Pancreas (tissue), 10 donors: ENCODE data around the gene TGFBR2. TPM values are rescaled to one million over a fixed set of nuclear protein-coding genes. Genes with fewer than 3 reads are reported as not detected.
A peak's percentile ranks its signal among the peaks of the same experiment; 100 is the strongest.

ENCODE experiments used
- ATAC-seq, 4 donors: fragments of 200-7000 bp; cut with Tn5 transposase; one replicate each; pipeline versions ENCODE4 v1.8.0 to v1.9.1; 2020; ENCODE audit warnings: mild to moderate bottlenecking in 4 of 4, moderate library complexity in 4 of 4
- DNase-seq, 6 donors: peaks; one replicate each; pipeline ENCODE4 v3.0.0-alpha.2; 2020
- FAIRE-seq: peaks from 2 replicates; lab custom pipeline; 2012; peaks lifted over from hg19 to GRCh38; lab: Jason Lieb, UNC
- H3K27ac ChIP-seq, 4 donors: fragments of 200-600 bp; sonication (generic); 1 replicate in 3 of 4; 2 replicates in 1 of 4; pipeline versions ENCODE4 v1.5.0 to v1.8.0; 2020
- H3K27me3 ChIP-seq, 4 donors: fragments of 200-600 bp; one replicate each; pipeline ENCODE4 v1.8.0; 2021
- H3K36me3 ChIP-seq, 3 donors: fragments of 200-600 bp; sonication (generic) in 1 of 3; one replicate each; pipeline versions ENCODE4 v1.5.0 to v1.8.0; 2020 to 2021
- H3K4me1 ChIP-seq, 3 donors: fragments of 200-600 bp; one replicate each; pipeline ENCODE4 v1.8.0; 2021
- H3K4me3 ChIP-seq, 4 donors: fragments of 200-600 bp; sonication (generic) in 2 of 4; one replicate each; pipeline versions ENCODE4 v1.5.0 to v1.8.0; 2020 to 2021
- H3K9me3 ChIP-seq, 4 donors: fragments of 200-600 bp; one replicate each; pipeline ENCODE4 v1.8.0; 2021
- CTCF ChIP-seq, 4 donors: fragments of 200-600 bp; sonication (generic) in 3 of 4; IDR thresholded peaks; one replicate each; pipeline versions ENCODE4 v1.5.0 to v1.8.0; 2021; ENCODE audit warnings: antibody characterized with exemption in 4 of 4
- WGBS, 2 donors: extraction: QIAGEN DNeasy Blood & Tissue Kit; methylation state at CpG; one replicate each; pipeline ENCODE4 v1.1.7; 2013; 5-methylcytosine and 5-hydroxymethylcytosine counted together
- intact Hi-C, 3 donors: fragments of 100-400 bp; cut with DNase I; formaldehyde crosslinking; loops; one replicate each; pipeline versions ENCODE4 v1.11.1 to v1.14.2; 2022
- polyA plus RNA-seq, 2 donors: library from polyadenylated mRNA; stranded (reverse); fragments of 200-250 nt; gene quantifications; one replicate each; pipeline ENCODE4 v1.2.3, GENCODE V29; 2013
- total RNA-seq, 6 donors: library from RNA; stranded (reverse); fragmentation: NEBNext Ultra II Directional in 4 of 6; extraction: Animal tissue kit (Norgen Biotek cat#: 25700) in 4 of 6; gene quantifications; one replicate each; pipeline versions ENCODE4 v1.2.1 to v1.2.4, GENCODE V29; 2021 to 2023
- donor health status: healthy with polysubstance abuse.
- donor health status: DM: no; HTN: no; CAD: no; lungs with moderate emphysema.
- donor health status: DM: no; HTN: no; CAD: no.
- donor health status: control.
- donor health status: control.
- donor health status: Bipolar disorder and iron deficiency.
- donor health status: DM: yes; HTN: yes; CAD: no.
- donor health status: DM: no; HTN: no; CAD: no.
- donor health status: DM: no; HTN: no; CAD: no.
- donor health status: DM: yes; HTN: yes; CAD: no.

The TGFBR2 gene
- total and polyA plus RNA-seq, 8 donors: 9.0 to 60.8 (median 31.1) TPM

- FAIRE-seq (no peak), DNase-seq (no peak), ATAC-seq (no peak)
- 70 to 77% methylated on average over 4 of the region's 4 CpGs for WGBS, 2 donors
- H3K9me3 ChIP-seq: no peaks in the 10 kb centered on the region
- H3K27ac ChIP-seq: no peak overlapping the region
- intact Hi-C loops: no loop called here
- peaks cover 0 to 9% (median 0%) of the 10 kb centered on the region in 3 donors for H3K4me1 ChIP-seq
- H3K36me3 ChIP-seq: no peaks in the 10 kb centered on the region
- H3K4me3 ChIP-seq: no peak overlapping the region
- no peaks in the 10 kb centered on the region for H3K27me3 ChIP-seq
- no peak for TF ChIP-seq CTCF (IDR thresholded peaks at IDR 0.05)
Measured at GRCh38 chr3:30576946-30577345, 29.5 kb upstream of the TGFBR2 start.

GRCh38 chr3:30577788-30578187 is 28.6 kb upstream of the TGFBR2 start:
- H3K4me3 ChIP-seq: no peak overlapping the region
- no peak for TF ChIP-seq CTCF (IDR thresholded peaks at IDR 0.05)

GRCh38 chr3:30578479-30578878 is 27.9 kb upstream of the TGFBR2 start:
- intact Hi-C loops: no loop called here
- ATAC-seq (peak; percentile 38 to 86 (median 62)), FAIRE-seq (no peak), DNase-seq (peak in 1 of 6 donors; percentile 50)
- Histone ChIP-seq H3K4me1 (peaks cover 0 to 9% (median under 1%) of the 10 kb centered on the region in 3 donors), H3K27ac (peak overlapping the region in 1 of 4 donors; percentile 22), H3K36me3 (no peaks in the 10 kb centered on the region), H3K27me3 (no peaks in the 10 kb centered on the region), H3K9me3 (no peaks in the 10 kb centered on the region), H3K4me3 (no peak overlapping the region)
- TF ChIP-seq CTCF (IDR thresholded peaks at IDR 0.05): no peak
- WGBS, 2 donors: 68 to 73% methylated on average over 4 of the region's 4 CpGs

More at GRCh38 chr3:30577788-30578187, 28.6 kb upstream of the TGFBR2 start:
- Histone ChIP-seq H3K27me3 (no peaks in the 10 kb centered on the region), H3K9me3 (no peaks in the 10 kb centered on the region), H3K4me1 (peaks cover 0 to 9% (median 0%) of the 10 kb centered on the region in 3 donors), H3K36me3 (no peaks in the 10 kb centered on the region), H3K27ac (peak overlapping the region in 1 of 4 donors; percentile 22)
- intact Hi-C loops: no loop called here
- DNase-seq (no peak), ATAC-seq (peak in 1 of 4 donors; percentile 7), FAIRE-seq (no peak)

GRCh38 chr3:30578986-30579579 is 27.3 kb upstream of the TGFBR2 start:
- Histone ChIP-seq H3K9me3 (no peaks in the 10 kb centered on the region), H3K4me3 (no peak overlapping the region), H3K4me1 (peaks cover 2 to 14% (median 6%) of the 10 kb centered on the region in 3 donors), H3K27me3 (no peaks in the 10 kb centered on the region), H3K27ac (no peak overlapping the region), H3K36me3 (no peaks in the 10 kb centered on the region)
- no peak for DNase-seq
- intact Hi-C loops: no loop called here
- no peak for ATAC-seq
- no peak for FAIRE-seq
- WGBS, 2 donors: 78 to 81% methylated on average over 4 of the region's 4 CpGs
- no peak for TF ChIP-seq CTCF (IDR thresholded peaks at IDR 0.05)

- WGBS, 2 donors: 91 to 95% methylated on average over 15 of the region's 15 CpGs
- FAIRE-seq: no peak
Measured at GRCh38 chr3:30581067-30581585, 25.3 kb upstream of the TGFBR2 start.

More at GRCh38 chr3:30581067-30581585, 25.3 kb upstream of the TGFBR2 start:
- ATAC-seq: no peak
- intact Hi-C loops: no loop called here
- no peaks in the 10 kb centered on the region for H3K9me3 ChIP-seq
- H3K27ac ChIP-seq: no peak overlapping the region
- no peaks in the 10 kb centered on the region for H3K36me3 ChIP-seq
- no peaks in the 10 kb centered on the region for H3K27me3 ChIP-seq
- peaks cover 5 to 18% (median 12%) of the 10 kb centered on the region in 3 donors for H3K4me1 ChIP-seq
- no peak overlapping the region for H3K4me3 ChIP-seq
- TF ChIP-seq CTCF (IDR thresholded peaks at IDR 0.05): no peak
- DNase-seq: no peak
